HepG2 (cell line): ENCODE results near the gene VARS1. TPM values are rescaled to one million over a fixed set of nuclear protein-coding genes. Genes with fewer than 3 reads are reported as not detected.

Source experiments
- ATRX ChIP-seq: sonication (generic); formaldehyde crosslinking; IDR thresholded peaks from 2 replicates; pipeline ENCODE4 v1.4.0; 2020; ENCODE audit warnings: missing genetic modification reagents, borderline replicate concordance
- ELF1 ChIP-seq: sonication (generic); formaldehyde crosslinking; IDR thresholded peaks from 2 replicates; pipeline ENCODE4 v1.4.0; 2020; ENCODE audit warnings: missing genetic modification reagents
- FOXO4 ChIP-seq: sonication (generic); formaldehyde crosslinking; conservative IDR thresholded peaks from 2 replicates; pipeline ENCODE4 v1.8.1; 2023; ENCODE audit warnings: missing genetic modification reagents
- GATA4 ChIP-seq: sonication (generic); IDR thresholded peaks from 2 replicates; pipeline ENCODE4 v1.6.1; 2016; ENCODE audit warnings: antibody characterized with exemption, low read depth, borderline replicate concordance
- MBNL3 ChIP-seq: fragments of 250-450 bp; sonication (Bioruptor Pico); conservative IDR thresholded peaks from 2 replicates; pipeline ENCODE4 v1.8.0; 2022; ENCODE audit warnings: mild to moderate bottlenecking, inconsistent platforms
- NR2F6 ChIP-seq, 2 experiments: IDR thresholded peaks; 2 replicates each; pipeline ENCODE4 v1.6.1; 2016; ENCODE audit warnings: antibody characterized with exemption in 1 of 2, mild to moderate bottlenecking in 1 of 2
- POLR2A ChIP-seq, 2 experiments: IDR thresholded peaks; 2 replicates each; pipeline ENCODE4 v1.6.1; 2011; ENCODE audit warnings: low read depth in 2 of 2, low read length in 2 of 2, mild to moderate bottlenecking in 1 of 2, moderate library complexity in 1 of 2; ENCODE audit not compliant: insufficient read depth in 1 of 2
- POLR2AphosphoS2 ChIP-seq: IDR thresholded peaks from 2 replicates; pipeline ENCODE4 v1.6.1; 2011; ENCODE audit warnings: low read depth, low read length, improper control_type of control experiment
- RBAK ChIP-seq: sonication (generic); formaldehyde crosslinking; IDR thresholded peaks from 2 replicates; pipeline ENCODE4 v1.5.1; 2020; ENCODE audit warnings: mild to moderate bottlenecking, missing genetic modification reagents
- SIX1 ChIP-seq: sonication (generic); formaldehyde crosslinking; IDR thresholded peaks from 2 replicates; pipeline ENCODE4 v1.4.0; 2020; ENCODE audit warnings: missing genetic modification reagents, borderline replicate concordance
- SRF ChIP-seq: IDR thresholded peaks from 2 replicates; pipeline ENCODE4 v1.6.1; 2011; ENCODE audit warnings: mild to moderate bottlenecking, low read depth, low read length, moderate library complexity
- STAG1 ChIP-seq: sonication (generic); formaldehyde crosslinking; IDR thresholded peaks from 2 replicates; pipeline ENCODE4 v1.4.0; 2020; ENCODE audit warnings: missing genetic modification reagents
- THAP11 ChIP-seq: IDR thresholded peaks from 2 replicates; pipeline ENCODE4 v1.6.1; 2016; ENCODE audit warnings: missing biosample characterization, missing genetic modification reagents
- USF2 ChIP-seq, 2 experiments: sonication (generic) in 1 of 2; formaldehyde crosslinking in 1 of 2; IDR thresholded peaks; 2 replicates each; pipeline versions ENCODE4 v1.5.1 to v1.6.1; 2011 to 2020; ENCODE audit warnings: borderline replicate concordance in 1 of 2, low read depth in 1 of 2, low read length in 1 of 2, mild to moderate bottlenecking in 1 of 2, missing genetic modification reagents in 1 of 2, moderate library complexity in 1 of 2
- ZBTB49 ChIP-seq: sonication (generic); formaldehyde crosslinking; IDR thresholded peaks from 2 replicates; pipeline ENCODE4 v1.4.0; 2020; ENCODE audit warnings: missing genetic modification reagents, borderline replicate concordance
- ZFP62 ChIP-seq: sonication (generic); formaldehyde crosslinking; IDR thresholded peaks from 2 replicates; pipeline ENCODE4 v1.4.0; 2020; ENCODE audit warnings: missing genetic modification reagents
- ZNF296 ChIP-seq: sonication (generic); formaldehyde crosslinking; conservative IDR thresholded peaks from 2 replicates; pipeline ENCODE4 v1.5.0; 2020; ENCODE audit warnings: mild to moderate bottlenecking, missing genetic modification reagents
- ZNF333 ChIP-seq: sonication (generic); formaldehyde crosslinking; IDR thresholded peaks from 2 replicates; pipeline ENCODE4 v1.4.0; 2020; ENCODE audit warnings: mild to moderate bottlenecking, missing genetic modification reagents, borderline replicate concordance
- ZNF83 ChIP-seq: sonication (generic); formaldehyde crosslinking; IDR thresholded peaks from 2 replicates; pipeline ENCODE4 v1.4.0; 2020; ENCODE audit warnings: missing genetic modification reagents, mild to moderate bottlenecking, borderline replicate concordance
- ZSCAN25 ChIP-seq: sonication (generic); formaldehyde crosslinking; IDR thresholded peaks from 2 replicates; pipeline ENCODE4 v1.8.0; 2022; ENCODE audit warnings: mild to moderate bottlenecking, missing genetic modification reagents
- polyA plus RNA-seq, 8 experiments: library from polyadenylated mRNA; depleted of rRNA in 3 of 8; stranded (reverse) in 7 of 8; unstranded in 1 of 8; fragments of >200 nt; fragmentation: Illumina TruSeq in 4 of 8; extraction: Trizol in 4 of 8; gene quantifications; 2 replicates each; pipeline versions ENCODE4 v1.2.1 to v1.2.3, GENCODE V29; 2011 to 2016; ENCODE audit warnings: low read depth in 4 of 8, missing spikeins in 1 of 8, mixed read lengths in 1 of 8; ENCODE audit not compliant: insufficient read depth in 1 of 8
- total RNA-seq, 5 experiments: library from RNA; depleted of rRNA; stranded (reverse); fragments of >200 nt; fragmentation: Illumina TruSeq; extraction: Trizol; gene quantifications; 2 replicates each; pipeline ENCODE4 v1.2.3, GENCODE V29; 2016; ENCODE audit warnings: low read depth in 1 of 5
- TF ChIP-seq, protein P1 (sequence below): sonication (generic); formaldehyde crosslinking; IDR thresholded peaks from 2 replicates; pipeline ENCODE4 v1.9.0; 2022; ENCODE audit warnings: low read depth, missing genetic modification reagents

VARS1 gene
- total and polyA plus RNA-seq, 2 of the 13 experiments (the other 11 are each of a cell fraction or from before 2014, with no cell fraction given), result 14.7 to 56.1 TPM

DNA sequence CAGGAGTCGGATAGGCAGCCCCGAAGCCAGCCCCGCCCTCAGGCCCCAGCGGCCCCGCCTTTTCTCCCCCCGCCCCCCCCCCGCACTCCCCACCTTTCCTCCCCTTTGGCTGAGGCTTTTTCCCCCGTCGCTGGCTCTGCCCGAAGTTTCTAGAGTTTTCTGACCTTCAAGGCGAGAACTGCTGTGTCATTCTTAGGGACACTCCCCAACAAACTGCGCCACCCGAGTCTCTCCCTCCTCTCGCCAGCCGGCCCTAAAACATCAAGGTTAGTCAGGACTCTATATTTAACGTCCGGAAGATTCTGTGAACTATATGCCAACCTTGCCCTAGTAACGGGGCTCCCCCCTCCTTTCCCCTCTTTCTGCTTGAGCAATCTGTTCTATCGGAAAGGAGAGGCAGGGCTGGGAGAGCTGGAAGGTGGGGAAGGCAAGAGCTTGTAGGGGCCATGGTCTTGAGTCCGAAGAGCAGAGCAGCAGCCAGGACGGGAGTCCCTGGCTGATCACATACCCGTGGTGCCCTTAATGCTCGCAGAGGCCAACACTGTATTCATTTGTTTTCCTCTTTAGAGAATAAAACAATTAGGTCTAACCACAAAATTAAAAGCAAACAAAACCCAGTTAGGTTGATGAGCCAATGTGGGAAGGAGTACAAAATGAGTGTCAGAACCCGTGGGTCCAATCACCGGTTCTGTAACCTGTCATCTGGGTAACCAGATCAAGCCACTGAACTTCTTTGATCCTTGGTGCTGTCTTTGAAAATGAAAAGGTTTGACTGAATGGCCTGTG, 26.7 kb upstream of the VARS1 start (continued):
- TF ChIP-seq STAG1 (CRISPR knock-in tag), result no peak
- no peak for TF ChIP-seq NR2F6 (IDR thresholded peaks at IDR 0.05)
- peak; percentile 39 for TF ChIP-seq NR2F6 (CRISPR knock-in tag; IDR thresholded peaks at IDR 0.05)
- TF ChIP-seq SRF, result no peak
- 0 out of 2 replicates have a peak, but pooled peaks have one; percentile 12 for TF ChIP-seq USF2 (IDR thresholded peaks at IDR 0.05; ENCODE audit: low read depth, low read length)
- TF ChIP-seq USF2 (CRISPR knock-in tag; IDR thresholded peaks at IDR 0.05; ENCODE audit: borderline replicate concordance), result no peak
- TF ChIP-seq, protein P1, sequence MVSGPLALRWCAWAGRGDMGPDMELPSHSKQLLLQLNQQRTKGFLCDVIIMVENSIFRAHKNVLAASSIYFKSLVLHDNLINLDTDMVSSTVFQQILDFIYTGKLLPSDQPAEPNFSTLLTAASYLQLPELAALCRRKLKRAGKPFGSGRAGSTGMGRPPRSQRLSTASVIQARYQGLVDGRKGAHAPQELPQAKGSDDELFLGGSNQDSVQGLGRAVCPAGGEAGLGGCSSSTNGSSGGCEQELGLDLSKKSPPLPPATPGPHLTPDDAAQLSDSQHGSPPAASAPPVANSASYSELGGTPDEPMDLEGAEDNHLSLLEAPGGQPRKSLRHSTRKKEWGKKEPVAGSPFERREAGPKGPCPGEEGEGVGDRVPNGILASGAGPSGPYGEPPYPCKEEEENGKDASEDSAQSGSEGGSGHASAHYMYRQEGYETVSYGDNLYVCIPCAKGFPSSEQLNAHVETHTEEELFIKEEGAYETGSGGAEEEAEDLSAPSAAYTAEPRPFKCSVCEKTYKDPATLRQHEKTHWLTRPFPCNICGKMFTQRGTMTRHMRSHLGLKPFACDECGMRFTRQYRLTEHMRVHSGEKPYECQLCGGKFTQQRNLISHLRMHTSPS (CRISPR knock-in tag), result peak; percentile 75
- TF ChIP-seq ZSCAN25 (CRISPR knock-in tag), result peak; percentile 78
- no peak for TF ChIP-seq ATRX (CRISPR knock-in tag)
- TF ChIP-seq ZNF296, result no peak
- 0 out of 2 replicates have a peak, but pooled peaks have one; percentile 31 for TF ChIP-seq GATA4
- peak in 1 of 2 experiments; percentile 33; a peak in 2 of 4 replicates for TF ChIP-seq POLR2A (IDR thresholded peaks at IDR 0.05; ENCODE audit: insufficient read depth in 1 of 2, low read depth in 2 of 2, low read length in 2 of 2)
- TF ChIP-seq ZNF83, result no peak
- TF ChIP-seq THAP11 (CRISPR knock-in tag), result peak; percentile 37; the same call in 1 of the 2 replicates
- no peak for TF ChIP-seq RBAK (CRISPR knock-in tag)
- no peak for TF ChIP-seq ZBTB49
- TF ChIP-seq MBNL3, result no peak
- no peak; the same call in 1 of the 2 replicates for TF ChIP-seq ELF1 (CRISPR knock-in tag)
- TF ChIP-seq ZFP62 (CRISPR knock-in tag), result no peak
- TF ChIP-seq ZNF333, result 0 out of 2 replicates have a peak, but pooled peaks have one; percentile 54
- TF ChIP-seq POLR2AphosphoS2, result no peak
- TF ChIP-seq FOXO4 (CRISPR knock-in tag), result no peak
- TF ChIP-seq SIX1 (CRISPR knock-in tag), result no peak
